Tibial nerve (tissue), 3 donors: Measurements from ENCODE around the gene SCAF4.

Source experiments
- POLR2A ChIP-seq, 2 donors: fragments of 450-650 bp; IDR thresholded peaks; one replicate each; pipeline ENCODE4 v1.6.1; 2017; ENCODE audit warnings: antibody characterized with exemption in 2 of 2, mild to moderate bottlenecking in 2 of 2, moderate library complexity in 2 of 2
- TF ChIP-seq, protein P1 (sequence below), 5 experiments: fragments of 200-600 bp in 3 of 5; fragments of 450-650 bp in 2 of 5; sonication (generic) in 3 of 5; IDR thresholded peaks; one replicate each; pipeline ENCODE4 v1.5.1; 2016 to 2019; ENCODE audit warnings: antibody characterized with exemption in 5 of 5, mild to moderate bottlenecking in 3 of 5, moderate library complexity in 2 of 5

DNA sequence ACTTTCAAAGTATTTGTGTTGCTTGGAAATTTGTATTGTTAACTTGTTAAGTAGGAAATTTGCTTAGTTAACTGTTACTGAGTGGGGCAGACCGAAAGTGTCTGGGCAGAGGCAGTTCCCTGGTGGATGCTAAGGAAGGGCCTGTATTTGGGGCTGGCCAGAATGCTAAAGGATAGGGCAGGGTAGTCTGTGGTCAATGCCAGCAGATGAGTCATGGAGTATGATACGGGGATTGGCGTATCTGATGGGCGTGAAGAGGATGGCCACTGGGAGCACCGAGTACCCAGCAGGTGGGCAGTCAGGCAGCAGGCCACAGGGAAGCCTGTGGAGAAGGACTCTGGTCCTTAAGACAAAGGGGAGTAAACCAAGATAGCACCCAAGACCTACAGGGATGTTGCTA, 46.6 kb upstream of the SCAF4 start:
- TF ChIP-seq, protein P1, sequence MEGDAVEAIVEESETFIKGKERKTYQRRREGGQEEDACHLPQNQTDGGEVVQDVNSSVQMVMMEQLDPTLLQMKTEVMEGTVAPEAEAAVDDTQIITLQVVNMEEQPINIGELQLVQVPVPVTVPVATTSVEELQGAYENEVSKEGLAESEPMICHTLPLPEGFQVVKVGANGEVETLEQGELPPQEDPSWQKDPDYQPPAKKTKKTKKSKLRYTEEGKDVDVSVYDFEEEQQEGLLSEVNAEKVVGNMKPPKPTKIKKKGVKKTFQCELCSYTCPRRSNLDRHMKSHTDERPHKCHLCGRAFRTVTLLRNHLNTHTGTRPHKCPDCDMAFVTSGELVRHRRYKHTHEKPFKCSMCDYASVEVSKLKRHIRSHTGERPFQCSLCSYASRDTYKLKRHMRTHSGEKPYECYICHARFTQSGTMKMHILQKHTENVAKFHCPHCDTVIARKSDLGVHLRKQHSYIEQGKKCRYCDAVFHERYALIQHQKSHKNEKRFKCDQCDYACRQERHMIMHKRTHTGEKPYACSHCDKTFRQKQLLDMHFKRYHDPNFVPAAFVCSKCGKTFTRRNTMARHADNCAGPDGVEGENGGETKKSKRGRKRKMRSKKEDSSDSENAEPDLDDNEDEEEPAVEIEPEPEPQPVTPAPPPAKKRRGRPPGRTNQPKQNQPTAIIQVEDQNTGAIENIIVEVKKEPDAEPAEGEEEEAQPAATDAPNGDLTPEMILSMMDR (IDR thresholded peaks at IDR 0.05), result no peak
- TF ChIP-seq POLR2A (IDR thresholded peaks at IDR 0.05), result no peak
